T-helper 17 cell (primary cell): ENCODE results near the gene STX17. TPM values are rescaled to one million over a fixed set of nuclear protein-coding genes. Genes with fewer than 3 reads are reported as not detected.

Experiments used
- ATAC-seq: fragments of 150-1000 bp; cut with Tn5 transposase; 2 replicates; pipeline ENCODE4 v1.10.0; 2021; ENCODE audit warnings: mild to moderate bottlenecking, moderate library complexity
- DNase-seq, 3 donors: peaks; one replicate each; pipeline versions ENCODE4 v3.0.0 to v3.0.0-alpha.2; 2020 to 2021
- H3K9me3 ChIP-seq: one replicate; pipeline ENCODE4 v1.7.0; 2013; ENCODE audit warnings: low read length, mild to moderate bottlenecking; ENCODE audit not compliant: control insufficient read depth, poor library complexity, severe bottlenecking
- H3K27ac Mint-ChIP-seq: one replicate; pipeline ENCODE4 v1.8.0; 2022; ENCODE audit warnings: mild to moderate bottlenecking, moderate library complexity, mixed read lengths
- H3K27me3 Mint-ChIP-seq: one replicate; pipeline ENCODE4 v1.8.0; 2022; ENCODE audit warnings: mixed read lengths
- H3K36me3 Mint-ChIP-seq: one replicate; pipeline ENCODE4 v1.8.0; 2022; ENCODE audit warnings: low read depth, mixed read lengths
- H3K4me1 Mint-ChIP-seq: one replicate; pipeline ENCODE4 v1.8.0; 2022; ENCODE audit warnings: mild to moderate bottlenecking, mixed read lengths
- H3K4me3 Mint-ChIP-seq: one replicate; pipeline ENCODE4 v1.8.0; 2022; ENCODE audit warnings: mild to moderate bottlenecking, moderate library complexity, mixed read lengths
- total RNA-seq, 4 donors: library from RNA in 2 of 4; stranded (reverse) in 2 of 4; gene quantifications; one replicate each; pipeline ENCODE4 v1.2.3 and lab custom pipeline; 2022 to 2026

STX17 gene
- total RNA-seq, 2 donors from 2014 or later, result 27.1 to 33.2 TPM

GRCh38 chr9:99998866-99999265 is 92.4 kb downstream of the STX17 start:
- peaks cover 10% of the 10 kb centered on the region for H3K36me3 Mint-ChIP-seq
- ATAC-seq (no peak), DNase-seq (no peak)
- no peak overlapping the region for H3K4me3 Mint-ChIP-seq
- no peak overlapping the region for H3K27ac Mint-ChIP-seq
- peaks cover 2% of the 10 kb centered on the region for H3K4me1 Mint-ChIP-seq
- H3K27me3 Mint-ChIP-seq, result no peaks in the 10 kb centered on the region
- H3K9me3 ChIP-seq, result no peaks in the 10 kb centered on the region

- no peak overlapping the region for H3K27ac Mint-ChIP-seq
- peaks cover 2% of the 10 kb centered on the region for H3K4me1 Mint-ChIP-seq
- DNase-seq (no peak), ATAC-seq (no peak)
- H3K9me3 ChIP-seq, result no peaks in the 10 kb centered on the region
- no peaks in the 10 kb centered on the region for H3K27me3 Mint-ChIP-seq
- peaks cover 13% of the 10 kb centered on the region for H3K36me3 Mint-ChIP-seq
- H3K4me3 Mint-ChIP-seq, result no peak overlapping the region
Measured at GRCh38 chr9:99999797-100000196, 93.3 kb downstream of the STX17 start.

- DNase-seq (peak in 1 of 3 donors; percentile 10), ATAC-seq (peak; percentile 50)
- Mint-ChIP-seq H3K4me3 (no peak overlapping the region), H3K4me1 (peaks cover 2% of the 10 kb centered on the region), H3K27me3 (no peaks in the 10 kb centered on the region), H3K36me3 (peaks cover 14% of the 10 kb centered on the region), H3K27ac (no peak overlapping the region)
- no peaks in the 10 kb centered on the region for H3K9me3 ChIP-seq
Measured at GRCh38 chr9:100011062-100011681, 104.7 kb downstream of the STX17 start.

GRCh38 chr9:100012279-100012678 is 105.8 kb downstream of the STX17 start:
- no peak for ATAC-seq
- Mint-ChIP-seq H3K27ac (no peak overlapping the region), H3K4me3 (no peak overlapping the region), H3K36me3 (peaks cover 14% of the 10 kb centered on the region), H3K27me3 (no peaks in the 10 kb centered on the region), H3K4me1 (peaks cover 2% of the 10 kb centered on the region)
- no peaks in the 10 kb centered on the region for H3K9me3 ChIP-seq
- no peak for DNase-seq

GRCh38 chr9:100013573-100013972 is 107.1 kb downstream of the STX17 start:
- Mint-ChIP-seq H3K27me3 (no peaks in the 10 kb centered on the region), H3K27ac (no peak overlapping the region), H3K4me1 (peaks cover 2% of the 10 kb centered on the region), H3K36me3 (peaks cover 14% of the 10 kb centered on the region), H3K4me3 (no peak overlapping the region)
- H3K9me3 ChIP-seq, result no peaks in the 10 kb centered on the region
- no peak for DNase-seq
- ATAC-seq, result no peak

- no peak overlapping the region for H3K27ac Mint-ChIP-seq
- peaks cover 14% of the 10 kb centered on the region for H3K36me3 Mint-ChIP-seq
- no peak overlapping the region for H3K4me3 Mint-ChIP-seq
- no peaks in the 10 kb centered on the region for H3K9me3 ChIP-seq
- ATAC-seq (no peak), DNase-seq (no peak)
- peaks cover 5% of the 10 kb centered on the region for H3K4me1 Mint-ChIP-seq
- no peaks in the 10 kb centered on the region for H3K27me3 Mint-ChIP-seq
Measured at GRCh38 chr9:100014846-100015245, 108.4 kb downstream of the STX17 start.

- H3K36me3 Mint-ChIP-seq, result peaks cover 9% of the 10 kb centered on the region
- ATAC-seq (no peak), DNase-seq (no peak)
- no peaks in the 10 kb centered on the region for H3K27me3 Mint-ChIP-seq
- peaks cover 7% of the 10 kb centered on the region for H3K4me1 Mint-ChIP-seq
- H3K9me3 ChIP-seq, result no peaks in the 10 kb centered on the region
- H3K4me3 Mint-ChIP-seq, result no peak overlapping the region
- peak overlapping the region; percentile 59 for H3K27ac Mint-ChIP-seq
Measured at GRCh38 chr9:100019541-100019940, 113.1 kb downstream of the STX17 start.

Other genes with a start within 250 kb of the STX17 start
- gene NR4A3, start 84.8 kb upstream of the STX17 start, total RNA-seq, result 10 to 100 TPM; 48.2 to 51.3 TPM
- gene ERP44, start 192.3 kb downstream of the STX17 start, total RNA-seq, result 10 to 100 TPM; 11.6 to 12.4 TPM
- 10 to 100 TPM; 14.6 to 16.2 TPM for gene INVS, start 192.6 kb downstream of the STX17 start, total RNA-seq